Neuronal stem cell (in vitro differentiated cells): ENCODE measurements around the gene IGFL2.
"Not testable (repeated sequence)": the region's sequence is repeated elsewhere in the genome, so short reads cannot be mapped to it uniquely, and the experiment has no call there.

Source experiments
- DNase-seq: peaks from one replicate; pipeline ENCODE4 v3.0.0-alpha.2; 2013; ENCODE audit warnings: low spot score
- H2AFZ ChIP-seq: one replicate; pipeline ENCODE4 v1.6.1; 2013; ENCODE audit warnings: mild to moderate bottlenecking, low read length, inconsistent platforms
- H2AK5ac ChIP-seq: 2 replicates; pipeline ENCODE4 v1.6.1; 2013; ENCODE audit warnings: low read depth, mild to moderate bottlenecking, inconsistent platforms, low read length, moderate library complexity, mixed read lengths
- H2BK120ac ChIP-seq: 2 replicates; pipeline ENCODE4 v1.6.1; 2013; ENCODE audit warnings: low read depth, mild to moderate bottlenecking, inconsistent platforms, low read length, moderate library complexity, mixed read lengths
- H2BK12ac ChIP-seq: one replicate; pipeline ENCODE4 v1.6.1; 2013; ENCODE audit warnings: low read length, inconsistent platforms
- H2BK15ac ChIP-seq: 2 replicates; pipeline ENCODE4 v1.6.1; 2013; ENCODE audit warnings: mild to moderate bottlenecking, low read length, inconsistent platforms, mixed read lengths
- H2BK5ac ChIP-seq: one replicate; pipeline ENCODE4 v1.6.1; 2013; ENCODE audit warnings: inconsistent platforms, mild to moderate bottlenecking, low read length, moderate library complexity
- H3K14ac ChIP-seq: one replicate; pipeline ENCODE4 v1.6.1; 2013; ENCODE audit warnings: low read length, inconsistent platforms
- H3K18ac ChIP-seq: 2 replicates; pipeline ENCODE4 v1.6.1; 2013; ENCODE audit warnings: low read length, inconsistent platforms
- H3K23ac ChIP-seq: 2 replicates; pipeline ENCODE4 v1.6.1; 2013; ENCODE audit warnings: low read depth, mild to moderate bottlenecking, mixed read lengths, low read length, inconsistent platforms; ENCODE audit not compliant: poor library complexity
- H3K27ac ChIP-seq: replicated peaks from 3 replicates; pipeline ENCODE4 v1.5.1; 2013; ENCODE audit warnings: low read length, inconsistent platforms
- H3K27me3 ChIP-seq, 3 experiments: 2 replicates each; pipeline ENCODE4 v1.6.1; 2013; ENCODE audit warnings: low read length in 3 of 3, mild to moderate bottlenecking in 2 of 3, inconsistent platforms in 1 of 3, low read depth in 1 of 3, mixed read lengths in 1 of 3, moderate library complexity in 1 of 3; ENCODE audit not compliant: control insufficient read depth in 3 of 3, insufficient read depth in 3 of 3
- H3K36me3 ChIP-seq, 2 donors: replicated peaks in 1 of 2; 2 replicates each; pipeline ENCODE4 v1.6.1; 2013; ENCODE audit warnings: low read length in 2 of 2; ENCODE audit not compliant: control insufficient read depth in 2 of 2, insufficient read depth in 2 of 2
- H3K4ac ChIP-seq: 2 replicates; pipeline ENCODE4 v1.6.1; 2013; ENCODE audit warnings: inconsistent platforms, mild to moderate bottlenecking, low read length, moderate library complexity
- H3K4me1 ChIP-seq, 2 donors: 1 replicate in 1 of 2; 2 replicates in 1 of 2; pipeline ENCODE4 v1.6.1; 2013; ENCODE audit warnings: low read length in 2 of 2, low read depth in 1 of 2; ENCODE audit not compliant: control insufficient read depth in 2 of 2, insufficient read depth in 1 of 2
- H3K4me2 ChIP-seq: one replicate; pipeline ENCODE4 v1.6.1; 2013; ENCODE audit warnings: mild to moderate bottlenecking, low read length, inconsistent platforms; ENCODE audit not compliant: insufficient read depth, poor library complexity, severe bottlenecking
- H3K4me3 ChIP-seq, 2 donors: 2 replicates each; pipeline ENCODE4 v1.5.1; 2013; ENCODE audit warnings: low read length in 2 of 2, mild to moderate bottlenecking in 2 of 2, inconsistent platforms in 1 of 2, moderate library complexity in 1 of 2
- H3K79me1 ChIP-seq: one replicate; pipeline ENCODE4 v1.6.1; 2013; ENCODE audit warnings: low read depth, mild to moderate bottlenecking, inconsistent platforms, low read length, moderate library complexity
- H3K9ac ChIP-seq: one replicate; pipeline ENCODE4 v1.6.1; 2013; ENCODE audit warnings: mild to moderate bottlenecking, low read depth, low read length, inconsistent platforms; ENCODE audit not compliant: poor library complexity
- H3K9me3 ChIP-seq, 2 donors: replicated peaks in 1 of 2; 2 replicates each; pipeline versions ENCODE3 to v1.6.1; 2013; ENCODE audit warnings: low read length in 2 of 2, mild to moderate bottlenecking in 2 of 2, inconsistent platforms in 1 of 2, low read depth in 1 of 2, mixed read lengths in 1 of 2, moderate library complexity in 1 of 2; ENCODE audit not compliant: control insufficient read depth in 2 of 2, insufficient read depth in 1 of 2
- H4K8ac ChIP-seq: one replicate; pipeline ENCODE4 v1.6.1; 2013; ENCODE audit warnings: low read depth, mild to moderate bottlenecking, inconsistent platforms, low read length, moderate library complexity
- H4K91ac ChIP-seq: one replicate; pipeline ENCODE4 v1.6.1; 2013; ENCODE audit warnings: low read length, low read depth, mild to moderate bottlenecking, inconsistent platforms; ENCODE audit not compliant: poor library complexity
- WGBS, 2 donors: extraction: QIAGEN DNeasy Blood & Tissue Kit; methylation state at CpG; one replicate each; pipeline ENCODE4 v1.1.7; 2013; ENCODE audit warnings: missing lambda C conversion rate in 2 of 2, mixed read lengths in 1 of 2; ENCODE audit not compliant: insufficient read length in 2 of 2, insufficient replicate concordance in 1 of 2; ENCODE audit errors: extremely low coverage in 2 of 2; 5-methylcytosine and 5-hydroxymethylcytosine counted together

The IGFL2 gene

DNA sequence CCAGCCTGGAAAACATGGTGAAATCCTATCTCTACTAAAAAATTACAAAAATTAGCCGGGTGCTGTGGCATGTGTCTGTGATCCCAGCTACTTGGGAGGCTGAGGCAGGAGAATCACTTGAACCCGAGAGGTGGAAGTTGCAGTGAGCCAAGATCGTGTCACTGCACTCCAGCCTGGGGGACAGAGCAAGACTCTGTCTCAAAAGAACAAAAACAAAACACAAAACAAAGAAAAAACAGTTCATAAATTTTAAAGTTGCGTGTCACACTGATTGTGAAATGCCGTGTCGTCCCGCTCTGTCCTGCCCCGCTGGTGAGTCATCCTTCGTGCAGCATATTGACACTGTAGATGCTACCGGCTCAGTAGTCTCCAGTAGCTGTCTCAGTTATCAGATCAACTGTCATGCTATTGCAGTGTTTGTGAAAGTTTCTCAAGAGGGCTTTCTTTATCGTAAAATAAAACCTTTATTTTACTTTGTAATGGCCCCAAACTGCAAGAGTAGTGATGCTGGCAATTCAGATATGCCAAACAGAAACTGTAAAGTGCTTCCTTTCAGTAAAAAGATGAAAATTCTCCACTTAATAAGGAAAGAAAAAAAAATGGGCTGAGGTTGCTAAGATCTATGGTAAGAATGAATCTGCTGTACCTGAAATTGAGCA, 45.1 kb downstream of the IGFL2 start:
- Histone ChIP-seq H2BK15ac (no peak overlapping the region), H2AFZ (no peak overlapping the region), H3K4me3 (no peak overlapping the region), H3K4ac (no peak overlapping the region), H3K4me1 (peaks cover 0 to 3% of the 10 kb centered on the region in 2 donors), H4K91ac (no peak overlapping the region), H3K4me2 (no peak overlapping the region), H3K36me3 (no peaks in the 10 kb centered on the region), H3K18ac (no peak overlapping the region), H3K14ac (no peak overlapping the region), H2AK5ac (no peak overlapping the region), H3K27me3 (peaks cover 0 to 54% (median 0%) of the 10 kb centered on the region in 3 experiments), H3K27ac (no peak overlapping the region), H2BK12ac (no peak overlapping the region), H3K23ac (no peak overlapping the region), H4K8ac (no peak overlapping the region), H2BK5ac (no peak overlapping the region), H2BK120ac (no peak overlapping the region), H3K9me3 (no peaks in the 10 kb centered on the region), H3K9ac (no peak overlapping the region), H3K79me1 (no peaks in the 10 kb centered on the region)
- no peak for DNase-seq
- WGBS, 2 donors, result no CpG with 5 or more reads among the region's 11 CpGs

DNA sequence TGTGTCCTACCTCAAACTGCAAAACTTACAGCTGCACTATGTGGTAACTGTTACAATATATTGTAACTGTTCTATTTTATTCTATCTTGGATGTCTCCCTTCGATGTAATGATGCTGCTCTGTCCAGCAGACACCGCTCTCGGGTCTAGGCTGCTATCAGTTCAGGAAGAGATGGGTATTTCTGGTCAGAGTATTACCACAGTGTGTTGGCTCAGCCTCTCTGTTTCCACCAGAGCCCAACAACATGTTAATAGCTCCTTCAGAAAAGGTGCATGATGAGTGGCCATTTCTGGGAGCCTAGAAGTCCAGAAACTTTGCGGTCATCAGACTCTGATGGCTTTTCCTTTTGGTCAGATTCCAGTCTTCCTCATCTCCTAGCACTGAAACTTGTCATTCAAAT, 45.6 kb downstream of the IGFL2 start:
- no peak overlapping the region for H4K91ac ChIP-seq
- no peak overlapping the region for H3K27ac ChIP-seq
- no peak overlapping the region for H2BK5ac ChIP-seq
- no peaks in the 10 kb centered on the region for H3K36me3 ChIP-seq
- H2BK12ac ChIP-seq, result no peak overlapping the region
- H3K9me3 ChIP-seq, result no peaks in the 10 kb centered on the region
- H4K8ac ChIP-seq, result no peak overlapping the region
- no peak overlapping the region for H3K18ac ChIP-seq
- H3K79me1 ChIP-seq, result no peaks in the 10 kb centered on the region
- no CpG with 5 or more reads among the region's 4 CpGs for whole genome bisulfite sequencing, 2 donors
- H3K27me3 ChIP-seq, result peaks cover 0 to 52% (median 0%) of the 10 kb centered on the region in 3 experiments
- H3K23ac ChIP-seq, result no peak overlapping the region
- H3K9ac ChIP-seq, result no peak overlapping the region
- no peak overlapping the region for H2AFZ ChIP-seq
- H2AK5ac ChIP-seq, result no peak overlapping the region
- no peak overlapping the region for H3K4ac ChIP-seq
- H3K4me1 ChIP-seq, result peaks cover 0 to 3% of the 10 kb centered on the region in 2 donors
- H3K4me3 ChIP-seq, result no peak overlapping the region
- H2BK15ac ChIP-seq, result no peak overlapping the region
- DNase-seq, result no peak
- no peak overlapping the region for H3K4me2 ChIP-seq
- H2BK120ac ChIP-seq, result no peak overlapping the region
- H3K14ac ChIP-seq, result no peak overlapping the region

DNA sequence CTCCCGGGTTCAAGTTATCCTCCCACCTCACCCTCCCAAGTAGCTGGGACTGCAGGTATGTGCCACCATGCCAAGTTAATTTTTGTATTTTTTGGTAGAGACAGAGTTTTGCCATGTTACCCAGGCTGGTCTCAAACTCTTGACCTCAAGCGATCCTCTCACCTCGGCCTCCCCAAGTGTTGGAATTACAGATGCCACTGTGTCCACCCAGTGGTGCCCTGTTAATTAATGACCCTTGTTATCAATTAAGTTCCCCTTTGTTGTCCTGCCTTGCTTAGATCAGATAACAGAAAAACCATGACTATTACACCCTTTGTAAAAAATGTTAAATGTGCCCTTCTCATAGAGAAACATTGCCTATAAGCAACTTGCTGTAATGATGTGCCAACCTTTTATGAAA, 47.1 kb downstream of the IGFL2 start:
- Histone ChIP-seq H3K9me3 (no peaks in the 10 kb centered on the region), H3K4ac (no peak overlapping the region), H2AK5ac (no peak overlapping the region), H3K4me1 (peaks cover 0 to 3% of the 10 kb centered on the region in 2 donors), H3K36me3 (no peaks in the 10 kb centered on the region), H3K14ac (no peak overlapping the region), H3K4me2 (no peak overlapping the region), H2BK15ac (no peak overlapping the region), H2BK120ac (no peak overlapping the region), H2AFZ (no peak overlapping the region), H4K91ac (no peak overlapping the region), H3K27me3 (peaks cover 0 to 47% (median 0%) of the 10 kb centered on the region in 3 experiments), H3K4me3 (no peak overlapping the region), H3K79me1 (no peaks in the 10 kb centered on the region), H2BK5ac (no peak overlapping the region), H3K27ac (no peak overlapping the region), H4K8ac (no peak overlapping the region), H2BK12ac (no peak overlapping the region), H3K18ac (no peak overlapping the region), H3K9ac (no peak overlapping the region), H3K23ac (no peak overlapping the region)
- WGBS, 2 donors, result no CpG with 5 or more reads among the region's 3 CpGs
- DNase-seq, result no peak

DNA sequence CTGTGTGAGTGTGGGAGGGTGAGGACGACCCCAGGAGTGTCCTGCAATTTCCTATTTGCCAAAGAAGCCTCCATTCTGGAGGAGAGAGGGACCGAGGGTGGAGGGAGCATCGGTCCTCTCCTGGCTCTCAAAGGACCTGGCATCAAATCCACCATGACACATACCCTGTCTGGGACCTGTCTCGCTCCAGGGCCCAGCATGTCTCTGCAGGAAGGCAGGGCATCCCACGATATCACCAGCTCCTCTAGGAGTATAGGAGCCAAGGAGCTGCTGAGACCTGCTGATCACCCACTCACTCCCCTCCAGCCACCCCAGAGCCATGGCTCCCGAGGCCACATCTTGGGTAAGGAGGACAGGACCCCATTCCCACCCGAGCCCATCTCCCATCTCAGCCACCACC, 47.9 kb downstream of the IGFL2 start:
- not testable (repeated sequence) for H3K9ac ChIP-seq, DNase-seq, H2AK5ac ChIP-seq, H3K9me3 ChIP-seq, H2AFZ ChIP-seq, H4K8ac ChIP-seq, H4K91ac ChIP-seq, H3K4ac ChIP-seq, H2BK120ac ChIP-seq, H3K27ac ChIP-seq, H3K18ac ChIP-seq, H3K4me2 ChIP-seq, H3K36me3 ChIP-seq, H3K23ac ChIP-seq, H3K14ac ChIP-seq, H3K4me3 ChIP-seq, H3K4me1 ChIP-seq, H3K79me1 ChIP-seq
- Histone ChIP-seq H2BK12ac (peak overlapping the region; percentile 34), H3K27me3 (peaks cover 0 to 40% (median 0%) of the 10 kb centered on the region in 3 experiments), H2BK15ac (peak overlapping the region; percentile 38), H2BK5ac (peak overlapping the region; percentile 29)
- whole genome bisulfite sequencing, 2 donors, result no CpG with 5 or more reads among the region's 7 CpGs
